H9 (cell line): ENCODE measurements around the gene ZDHHC19. TPM values are rescaled to one million over a fixed set of nuclear protein-coding genes. Genes with fewer than 3 reads are reported as not detected.

Experiments used
- DNase-seq: peaks from one replicate; pipeline ENCODE4 v3.0.0-alpha.2; 2017
- H2AFZ ChIP-seq: one replicate; pipeline ENCODE4 v1.6.1; 2013; ENCODE audit warnings: mild to moderate bottlenecking, low read length, control low read depth, moderate library complexity
- H2AK5ac ChIP-seq: 2 replicates; pipeline ENCODE4 v1.6.1; 2013; ENCODE audit warnings: low read length, control low read depth, mixed read lengths; ENCODE audit not compliant: insufficient read length
- H2BK120ac ChIP-seq: one replicate; pipeline ENCODE4 v1.6.1; 2013; ENCODE audit warnings: low read depth, mild to moderate bottlenecking, low read length, control low read depth, inconsistent platforms; ENCODE audit not compliant: poor library complexity, severe bottlenecking
- H2BK12ac ChIP-seq: 2 replicates; pipeline ENCODE4 v1.6.1; 2013; ENCODE audit warnings: low read length, control low read depth, mixed read lengths, low read depth; ENCODE audit not compliant: insufficient read length
- H2BK15ac ChIP-seq: 2 replicates; pipeline ENCODE4 v1.6.1; 2013; ENCODE audit warnings: low read depth, low read length, control low read depth
- H2BK20ac ChIP-seq: one replicate; pipeline ENCODE4 v1.6.1; 2013; ENCODE audit warnings: low read depth, mild to moderate bottlenecking, low read length, control low read depth, inconsistent platforms; ENCODE audit not compliant: poor library complexity, severe bottlenecking
- H2BK5ac ChIP-seq: 2 replicates; pipeline ENCODE4 v1.6.1; 2013; ENCODE audit warnings: low read length, control low read depth, mixed read lengths; ENCODE audit not compliant: insufficient read length
- H3K14ac ChIP-seq: 2 replicates; pipeline ENCODE4 v1.6.1; 2013; ENCODE audit warnings: low read length, control low read depth; ENCODE audit not compliant: insufficient read depth
- H3K18ac ChIP-seq: 2 replicates; pipeline ENCODE4 v1.6.1; 2013; ENCODE audit warnings: low read depth, mild to moderate bottlenecking, mixed read lengths, low read length, control low read depth; ENCODE audit not compliant: insufficient read length
- H3K23ac ChIP-seq: 2 replicates; pipeline ENCODE4 v1.6.1; 2013; ENCODE audit warnings: low read length, control low read depth, mixed read lengths, low read depth; ENCODE audit not compliant: insufficient read length
- H3K23me2 ChIP-seq: 2 replicates; pipeline ENCODE4 v1.6.1; 2013; ENCODE audit warnings: low read depth, mild to moderate bottlenecking, mixed read lengths, low read length, control low read depth; ENCODE audit not compliant: insufficient read length, poor library complexity, severe bottlenecking
- H3K27ac ChIP-seq: 2 replicates; pipeline ENCODE4 v1.5.1; 2013; ENCODE audit warnings: low read length, control low read depth, mixed read lengths, low read depth; ENCODE audit not compliant: insufficient read length
- H3K27me3 ChIP-seq: 2 replicates; pipeline ENCODE4 v1.6.1; 2013; ENCODE audit warnings: low read length, control low read depth, inconsistent platforms; ENCODE audit not compliant: insufficient read depth
- H3K4ac ChIP-seq: 2 replicates; pipeline ENCODE4 v1.6.1; 2013; ENCODE audit warnings: low read depth, mild to moderate bottlenecking, control low read depth, inconsistent platforms, low read length, moderate library complexity
- H3K4me1 ChIP-seq: 2 replicates; pipeline ENCODE4 v1.6.1; 2013; ENCODE audit warnings: low read length, control low read depth, inconsistent platforms; ENCODE audit not compliant: insufficient read depth
- H3K4me2 ChIP-seq: 2 replicates; pipeline ENCODE4 v1.6.1; 2013; ENCODE audit warnings: low read length, control low read depth, mixed read lengths; ENCODE audit not compliant: insufficient read length, insufficient read depth
- H3K56ac ChIP-seq: 2 replicates; pipeline ENCODE4 v1.6.1; 2013; ENCODE audit warnings: low read depth, mild to moderate bottlenecking, mixed read lengths, low read length, control low read depth; ENCODE audit not compliant: insufficient read length
- H3K79me1 ChIP-seq: 2 replicates; pipeline ENCODE4 v1.6.1; 2013; ENCODE audit warnings: low read depth, mild to moderate bottlenecking, moderate library complexity, low read length, control low read depth, inconsistent platforms; ENCODE audit not compliant: insufficient read depth, poor library complexity, severe bottlenecking
- H3K79me2 ChIP-seq: 2 replicates; pipeline ENCODE4 v1.6.1; 2013; ENCODE audit warnings: low read length, control low read depth, inconsistent platforms; ENCODE audit not compliant: insufficient read depth
- H3K9ac ChIP-seq: 2 replicates; pipeline ENCODE4 v1.6.1; 2013; ENCODE audit warnings: low read length, control low read depth, mixed read lengths; ENCODE audit not compliant: insufficient read length; ENCODE audit errors: extremely low read depth
- H3K9me3 ChIP-seq: one replicate; pipeline ENCODE4 v1.6.1; 2013; ENCODE audit warnings: low read depth, low read length, inconsistent platforms; ENCODE audit not compliant: control insufficient read depth
- H3T11ph ChIP-seq: one replicate; pipeline ENCODE4 v1.6.1; 2013; ENCODE audit warnings: mild to moderate bottlenecking, low read length, control low read depth, inconsistent platforms
- H4K20me1 ChIP-seq: one replicate; pipeline ENCODE4 v1.6.1; 2013; ENCODE audit not compliant: control insufficient read depth, insufficient read length, insufficient read depth
- H4K5ac ChIP-seq: 2 replicates; pipeline ENCODE4 v1.6.1; 2013; ENCODE audit warnings: low read depth, mild to moderate bottlenecking, mixed read lengths, low read length, control low read depth; ENCODE audit not compliant: insufficient read length
- H4K8ac ChIP-seq: replicated peaks from 2 replicates; pipeline ENCODE4 v1.6.1; 2013; ENCODE audit warnings: low read length, control low read depth, mixed read lengths, low read depth; ENCODE audit not compliant: insufficient read length
- H4K91ac ChIP-seq: 2 replicates; pipeline ENCODE4 v1.6.1; 2013; ENCODE audit warnings: low read depth, mild to moderate bottlenecking, moderate library complexity, mixed read lengths, low read length, control low read depth; ENCODE audit not compliant: insufficient read length
- H3K27ac Mint-ChIP-seq, 3 experiments: 2 replicates in 2 of 3; 3 replicates in 1 of 3; pipeline ENCODE4 v1.8.0; 2020 to 2021; ENCODE audit warnings: mixed read lengths in 3 of 3, mild to moderate bottlenecking in 1 of 3, moderate library complexity in 1 of 3
- H3K27me3 Mint-ChIP-seq: 2 replicates; pipeline ENCODE4 v1.8.0; 2021; ENCODE audit warnings: low read depth, mild to moderate bottlenecking, moderate library complexity, mixed read lengths
- H3K36me3 Mint-ChIP-seq, 3 experiments: 2 replicates in 2 of 3; 3 replicates in 1 of 3; pipeline ENCODE4 v1.8.0; 2020 to 2021; ENCODE audit warnings: low read depth in 3 of 3, mixed read lengths in 3 of 3; ENCODE audit not compliant: insufficient read depth in 1 of 3
- H3K4me1 Mint-ChIP-seq, 2 experiments: 2 replicates each; pipeline ENCODE4 v1.8.0; 2020; ENCODE audit warnings: mixed read lengths in 2 of 2
- H3K4me3 Mint-ChIP-seq, 2 experiments: 2 replicates in 1 of 2; 3 replicates in 1 of 2; pipeline ENCODE4 v1.8.0; 2020 to 2021; ENCODE audit warnings: mild to moderate bottlenecking in 2 of 2, mixed read lengths in 2 of 2, moderate library complexity in 1 of 2
- H3K9me3 Mint-ChIP-seq, 2 experiments: 2 replicates in 1 of 2; 3 replicates in 1 of 2; pipeline ENCODE4 v1.8.0; 2020; ENCODE audit warnings: mild to moderate bottlenecking in 2 of 2, mixed read lengths in 2 of 2, moderate library complexity in 1 of 2
- WGBS: extraction: QIAGEN DNeasy Blood & Tissue Kit; methylation state at CpG from one replicate; pipeline ENCODE4 v1.1.7; 2013; ENCODE audit warnings: missing lambda C conversion rate, low lambda C conversion rate, mixed read lengths; ENCODE audit not compliant: insufficient read length; ENCODE audit errors: extremely low coverage; 5-methylcytosine and 5-hydroxymethylcytosine counted together
- total RNA-seq: library from RNA; stranded (reverse); gene quantifications from 2 replicates; pipeline ENCODE4 v1.2.1, GENCODE V29; 2021
- TF ChIP-seq, protein P1 (sequence below): fragments of 200-600 bp; sonication (generic); conservative IDR thresholded peaks from 3 replicates; pipeline ENCODE4 v1.8.0; 2021; ENCODE audit warnings: antibody characterized with exemption, mild to moderate bottlenecking

ZDHHC19 gene
- total RNA-seq, 1 experiment from 2014 or later: 2.2 TPM

DNA sequence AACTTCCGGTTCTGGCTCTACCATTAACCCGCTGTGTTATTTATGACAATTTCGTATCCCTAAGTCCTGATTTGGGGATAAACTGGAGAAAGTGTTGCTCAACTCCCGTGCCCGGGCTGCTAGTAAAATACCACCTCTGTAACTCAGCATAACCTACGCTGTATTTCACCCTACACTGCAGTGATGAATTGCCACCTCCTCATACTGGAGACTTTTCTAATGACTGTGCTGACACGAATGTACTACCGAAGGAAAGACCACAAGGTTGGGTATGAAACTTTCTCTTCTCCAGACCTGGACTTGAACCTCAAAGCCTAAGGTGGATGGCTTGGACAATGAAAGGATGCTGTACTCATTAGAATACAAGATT is 21.7 kb upstream of the ZDHHC19 start:
- no peak overlapping the region for H2BK120ac ChIP-seq
- H2AFZ ChIP-seq: no peak overlapping the region
- H4K5ac ChIP-seq: no peak overlapping the region
- no peak overlapping the region for H3K4ac ChIP-seq
- no peak overlapping the region for H3K14ac ChIP-seq
- H2BK20ac ChIP-seq: no peak overlapping the region
- H2BK5ac ChIP-seq: no peak overlapping the region
- H3K9ac ChIP-seq: no peak overlapping the region
- no peaks in the 10 kb centered on the region for H3K79me2 ChIP-seq
- no peak overlapping the region for H2AK5ac ChIP-seq
- no peak overlapping the region for H4K91ac ChIP-seq
- no peaks in the 10 kb centered on the region for H3K4me1 ChIP-seq
- no peak overlapping the region for H3K27ac ChIP-seq
- H3K27me3 ChIP-seq: no peaks in the 10 kb centered on the region
- H3K18ac ChIP-seq: no peak overlapping the region
- Mint-ChIP-seq H3K36me3 (peaks cover 3 to 18% (median 5%) of the 10 kb centered on the region in 3 experiments; a peak in 4 of 7 replicates), H3K4me1 (no peaks in the 10 kb centered on the region; a peak in 1 of 4 replicates), H3K27ac (no peak overlapping the region), H3K4me3 (no peak overlapping the region), H3K27me3 (no peaks in the 10 kb centered on the region; the same call in 1 of the 2 replicates), H3K9me3 (no peaks in the 10 kb centered on the region)
- H2BK12ac ChIP-seq: no peak overlapping the region
- H4K8ac ChIP-seq: no peak overlapping the region
- H3K9me3 ChIP-seq: no peaks in the 10 kb centered on the region
- TF ChIP-seq, protein P1, sequence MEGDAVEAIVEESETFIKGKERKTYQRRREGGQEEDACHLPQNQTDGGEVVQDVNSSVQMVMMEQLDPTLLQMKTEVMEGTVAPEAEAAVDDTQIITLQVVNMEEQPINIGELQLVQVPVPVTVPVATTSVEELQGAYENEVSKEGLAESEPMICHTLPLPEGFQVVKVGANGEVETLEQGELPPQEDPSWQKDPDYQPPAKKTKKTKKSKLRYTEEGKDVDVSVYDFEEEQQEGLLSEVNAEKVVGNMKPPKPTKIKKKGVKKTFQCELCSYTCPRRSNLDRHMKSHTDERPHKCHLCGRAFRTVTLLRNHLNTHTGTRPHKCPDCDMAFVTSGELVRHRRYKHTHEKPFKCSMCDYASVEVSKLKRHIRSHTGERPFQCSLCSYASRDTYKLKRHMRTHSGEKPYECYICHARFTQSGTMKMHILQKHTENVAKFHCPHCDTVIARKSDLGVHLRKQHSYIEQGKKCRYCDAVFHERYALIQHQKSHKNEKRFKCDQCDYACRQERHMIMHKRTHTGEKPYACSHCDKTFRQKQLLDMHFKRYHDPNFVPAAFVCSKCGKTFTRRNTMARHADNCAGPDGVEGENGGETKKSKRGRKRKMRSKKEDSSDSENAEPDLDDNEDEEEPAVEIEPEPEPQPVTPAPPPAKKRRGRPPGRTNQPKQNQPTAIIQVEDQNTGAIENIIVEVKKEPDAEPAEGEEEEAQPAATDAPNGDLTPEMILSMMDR: no peak
- no peak overlapping the region for H3K4me2 ChIP-seq
- no peak overlapping the region for H3K56ac ChIP-seq
- no peaks in the 10 kb centered on the region for H3K79me1 ChIP-seq
- no CpG with 5 or more reads among the region's 8 CpGs for WGBS
- peaks cover 2% of the 10 kb centered on the region for H4K20me1 ChIP-seq
- no peak overlapping the region for H2BK15ac ChIP-seq
- H3K23ac ChIP-seq: no peak overlapping the region
- peaks cover 5% of the 10 kb centered on the region for H3K23me2 ChIP-seq
- DNase-seq: no peak
- H3T11ph ChIP-seq: no peak overlapping the region
